SK-N-SH (cell line): ENCODE results near the gene CDC42SE2. TPM values are rescaled to one million over a fixed set of nuclear protein-coding genes. Genes with fewer than 3 reads are reported as not detected.

Experiments used
- CTCF ChIA-PET: fragments of 300-600, 350-600 bp; formaldehyde crosslinking; extraction: SDS; loops from one replicate; lab custom pipeline; 2021; lab: Yijun Ruan, JAX
- POLR2A ChIA-PET: fragments of 350-600 bp; sonication (Branson Sonifier 250); formaldehyde crosslinking; extraction: SDS; loops from one replicate; lab custom pipeline; 2020; ENCODE audit warnings: antibody characterized with exemption, inconsistent platforms; lab: Yijun Ruan, JAX
- DNase-seq: peaks from one replicate; pipeline ENCODE4 v3.0.0; 2012
- H2AFZ ChIP-seq: fragments of 200-600 bp; sonication (generic); 2 replicates; pipeline ENCODE4 v1.8.1; 2016; ENCODE audit warnings: antibody characterized with exemption, mild to moderate bottlenecking, low read depth
- H3F3A ChIP-seq: fragments of 200-600 bp; sonication (generic); replicated peaks from 2 replicates; pipeline ENCODE3; 2016; ENCODE audit warnings: antibody characterized with exemption, mild to moderate bottlenecking; ENCODE audit not compliant: insufficient read depth
- H3K27ac ChIP-seq, 2 experiments: fragments of 200-500 bp in 1 of 2; fragments of 200-600 bp in 1 of 2; sonication (Bioruptor generic) in 1 of 2; sonication (generic), shearing (Covaris generic) in 1 of 2; 2 replicates each; pipeline versions ENCODE4 v1.5.1 to v1.6.1; 2014 to 2016; ENCODE audit warnings: low read depth in 2 of 2, inconsistent platforms in 1 of 2, low read length in 1 of 2, mild to moderate bottlenecking in 1 of 2, mixed read lengths in 1 of 2
- H3K27me3 ChIP-seq: fragments of 200-600 bp; sonication (generic), shearing (Covaris generic); 2 replicates; pipeline ENCODE4 v1.6.1; 2016; ENCODE audit warnings: mixed run types; ENCODE audit not compliant: insufficient read depth
- H3K36me3 ChIP-seq, 2 experiments: fragments of 200-500 bp in 1 of 2; fragments of 200-600 bp in 1 of 2; sonication (Bioruptor generic) in 1 of 2; sonication (generic) in 1 of 2; replicated peaks in 1 of 2; 2 replicates each; pipeline versions ENCODE3 to v1.5.1; 2014 to 2016; ENCODE audit warnings: low read length in 1 of 2, mild to moderate bottlenecking in 1 of 2; ENCODE audit not compliant: insufficient read depth in 2 of 2, control insufficient read depth in 1 of 2
- H3K4me1 ChIP-seq, 2 experiments: fragments of 200-500 bp in 1 of 2; fragments of 200-600 bp in 1 of 2; sonication (Bioruptor generic) in 1 of 2; sonication (generic), shearing (Covaris generic) in 1 of 2; 2 replicates each; pipeline versions ENCODE4 v1.5.1 to v1.6.1; 2014 to 2016; ENCODE audit warnings: low read depth in 1 of 2, low read length in 1 of 2, mixed run types in 1 of 2; ENCODE audit not compliant: insufficient read depth in 2 of 2, control insufficient read depth in 1 of 2
- H3K4me2 ChIP-seq: fragments of 200-600 bp; sonication (generic), shearing (Covaris generic); 2 replicates; pipeline ENCODE4 v1.6.1; 2017; ENCODE audit warnings: mixed run types
- H3K4me3 ChIP-seq, 2 experiments: fragments of 200-500 bp in 1 of 2; fragments of 200-600 bp in 1 of 2; sonication (Bioruptor generic) in 1 of 2; sonication (generic), shearing (Covaris generic) in 1 of 2; 2 replicates each; pipeline versions ENCODE4 v1.5.1 to v1.8.1; 2014 to 2016; ENCODE audit warnings: low read depth in 2 of 2, inconsistent platforms in 1 of 2, low read length in 1 of 2, mild to moderate bottlenecking in 1 of 2, mixed read lengths in 1 of 2, moderate library complexity in 1 of 2
- H3K79me2 ChIP-seq: fragments of 200-600 bp; sonication (generic); 2 replicates; pipeline ENCODE4 v1.8.1; 2017; ENCODE audit warnings: mild to moderate bottlenecking; ENCODE audit not compliant: insufficient read depth
- H3K9ac ChIP-seq: fragments of 200-600 bp; sonication (generic); 2 replicates; pipeline ENCODE4 v1.6.1; 2017; ENCODE audit warnings: mixed run types
- H3K9me2 ChIP-seq: fragments of 200-600 bp; sonication (generic); 2 replicates; pipeline ENCODE4 v1.6.1; 2017; ENCODE audit warnings: mixed run types
- H3K9me3 ChIP-seq: fragments of 200-600 bp; sonication (generic); 2 replicates; pipeline ENCODE4 v1.6.1; 2017; ENCODE audit warnings: mixed run types, mild to moderate bottlenecking, moderate library complexity
- H4K20me1 ChIP-seq: fragments of 200-600 bp; sonication (generic); 2 replicates; pipeline ENCODE4 v1.6.1; 2017; ENCODE audit warnings: mild to moderate bottlenecking, mixed run types; ENCODE audit not compliant: insufficient read depth
- ELF1 ChIP-seq: IDR thresholded peaks from 2 replicates; pipeline ENCODE4 v1.4.0; 2012
- EP300 ChIP-seq, 2 experiments: IDR thresholded peaks; 2 replicates each; pipeline versions ENCODE4 v1.4.0 to v1.6.1; 2012; ENCODE audit warnings: borderline replicate concordance in 1 of 2, low read depth in 1 of 2, low read length in 1 of 2
- FOSL2 ChIP-seq: IDR thresholded peaks from 2 replicates; pipeline ENCODE4 v1.4.0; 2012; ENCODE audit warnings: low read depth, mild to moderate bottlenecking, moderate library complexity, borderline replicate concordance
- GABPA ChIP-seq: IDR thresholded peaks from 2 replicates; pipeline ENCODE4 v1.4.0; 2012; ENCODE audit warnings: low read depth, mild to moderate bottlenecking
- JUND ChIP-seq: IDR thresholded peaks from 2 replicates; pipeline ENCODE4 v1.4.0; 2012
- MEF2A ChIP-seq: IDR thresholded peaks from 2 replicates; pipeline ENCODE4 v1.4.0; 2012; ENCODE audit warnings: low read depth, borderline replicate concordance
- NFIC ChIP-seq: IDR thresholded peaks from 2 replicates; pipeline ENCODE4 v1.4.0; 2012; ENCODE audit warnings: borderline replicate concordance
- NRF1 ChIP-seq: IDR thresholded peaks from 2 replicates; pipeline ENCODE4 v1.6.1; 2012; ENCODE audit warnings: low read depth, mild to moderate bottlenecking, low read length
- RAD21 ChIP-seq: IDR thresholded peaks from 2 replicates; pipeline ENCODE4 v1.6.1; 2012; ENCODE audit warnings: mild to moderate bottlenecking, low read length
- RCOR1 ChIP-seq: fragments of 150-350 bp; IDR thresholded peaks from 2 replicates; pipeline ENCODE4 v1.6.1; 2017; ENCODE audit warnings: antibody characterized with exemption, low read length
- RFX5 ChIP-seq: IDR thresholded peaks from 2 replicates; pipeline ENCODE4 v1.6.1; 2012; ENCODE audit warnings: mild to moderate bottlenecking, improper control_type of control experiment, low read length
- RXRA ChIP-seq: IDR thresholded peaks from 2 replicates; pipeline ENCODE4 v1.4.0; 2012; ENCODE audit warnings: low read depth, mild to moderate bottlenecking, borderline replicate concordance
- SMC3 ChIP-seq: IDR thresholded peaks from 2 replicates; pipeline ENCODE4 v1.6.1; 2012; ENCODE audit warnings: low read depth, low read length, improper control_type of control experiment
- TAF1 ChIP-seq: IDR thresholded peaks from 2 replicates; pipeline ENCODE4 v1.6.1; 2012; ENCODE audit warnings: low read depth, mild to moderate bottlenecking, low read length, moderate library complexity, borderline replicate concordance
- TCF12 ChIP-seq: IDR thresholded peaks from 2 replicates; pipeline ENCODE4 v1.4.0; 2012
- TEAD4 ChIP-seq: IDR thresholded peaks from 2 replicates; pipeline ENCODE4 v1.4.0; 2012; ENCODE audit warnings: mild to moderate bottlenecking, borderline replicate concordance; ENCODE audit not compliant: insufficient read depth
- USF1 ChIP-seq: IDR thresholded peaks from 2 replicates; pipeline ENCODE4 v1.4.0; 2012; ENCODE audit warnings: low read depth, borderline replicate concordance
- YY1 ChIP-seq: IDR thresholded peaks from 2 replicates; pipeline ENCODE4 v1.4.0; 2012; ENCODE audit warnings: low read depth, mild to moderate bottlenecking
- ZBTB33 ChIP-seq: IDR thresholded peaks from 2 replicates; pipeline ENCODE4 v1.4.0; 2012; ENCODE audit warnings: low read depth, borderline replicate concordance
- WGBS: methylation state at CpG from one replicate; pipeline ENCODE4 v1.1.6; 2017; ENCODE audit warnings: low lambda C conversion rate; 5-methylcytosine and 5-hydroxymethylcytosine counted together
- polyA plus RNA-seq, 3 experiments: library from polyadenylated mRNA; depleted of rRNA; stranded (reverse); fragments of >200 nt; gene quantifications; 2 replicates each; pipeline ENCODE4 v1.2.3, GENCODE V29; 2012
- TF ChIP-seq, protein P1 (sequence below): fragments of 150-350 bp; IDR thresholded peaks from 2 replicates; pipeline ENCODE4 v1.6.1; 2017; ENCODE audit warnings: antibody characterized with exemption, low read length, low read depth, borderline replicate concordance
- TF ChIP-seq, protein P2 (sequence below): fragments of 150-350 bp; IDR thresholded peaks from 2 replicates; pipeline ENCODE4 v1.6.1; 2016; ENCODE audit warnings: mild to moderate bottlenecking, low read depth, low read length
- TF ChIP-seq, protein P3 (sequence below): IDR thresholded peaks from 2 replicates; pipeline ENCODE4; 2012
- TF ChIP-seq, protein P4 (sequence below): IDR thresholded peaks from 2 replicates; pipeline ENCODE4 v1.4.0; 2012; ENCODE audit warnings: low read depth

Gene CDC42SE2
- polyA plus RNA-seq, 1 of the 3 experiments (the other 2 are of a cell fraction) = 8.6 TPM

- CTCF ChIA-PET = no interaction called here
- no peaks in the 10 kb centered on the region for H3K9me2 ChIP-seq
- WGBS = 89% methylated on average over 3 of the region's 3 CpGs
- no peak for TF ChIP-seq RFX5
- TF ChIP-seq FOSL2 = no peak
- TF ChIP-seq USF1 = no peak
- no peak for TF ChIP-seq YY1
- no peak for TF ChIP-seq NRF1
- H3K79me2 ChIP-seq = no peaks in the 10 kb centered on the region
- no peak for DNase-seq
- H3K9me3 ChIP-seq = peaks cover 16% of the 10 kb centered on the region
- POLR2A ChIA-PET = no interaction called here
- H3K4me2 ChIP-seq = no peak overlapping the region
- H3K4me3 ChIP-seq = no peak overlapping the region
- H3K4me1 ChIP-seq = no peaks in the 10 kb centered on the region
- peaks cover 5% of the 10 kb centered on the region for H3F3A ChIP-seq
- no peak overlapping the region for H3K9ac ChIP-seq
- H3K27me3 ChIP-seq = no peaks in the 10 kb centered on the region
- H4K20me1 ChIP-seq = no peaks in the 10 kb centered on the region
- H3K36me3 ChIP-seq = peaks cover 11 to 54% of the 10 kb centered on the region in 2 experiments
- H3K27ac ChIP-seq = no peak overlapping the region
- H2AFZ ChIP-seq = no peak overlapping the region
These were observed 136.7 kb downstream of the CDC42SE2 start for GRCh38 chr5:131400585-131400984.

DNA sequence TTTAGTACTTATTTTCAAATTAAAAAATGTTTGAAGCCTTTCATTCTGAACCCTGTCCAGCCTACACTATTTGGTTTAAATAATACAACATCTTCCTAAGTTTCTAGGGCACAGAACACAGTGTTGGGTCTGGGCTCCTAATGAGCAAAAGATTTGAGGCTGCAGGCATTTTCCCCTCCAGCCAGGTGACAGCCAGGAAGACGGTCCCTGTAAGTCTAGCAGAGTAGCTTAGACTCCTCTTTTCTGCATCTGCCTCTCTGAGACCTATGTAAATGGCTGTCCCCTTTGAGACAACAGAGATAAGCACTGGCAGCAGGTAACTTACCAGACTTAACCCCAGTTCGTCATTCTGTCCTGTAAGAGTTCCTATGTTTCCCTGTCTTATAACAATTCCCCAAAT, 141.8 kb downstream of the CDC42SE2 start:
- ChIA-PET POLR2A (no interaction called here), CTCF (interaction anchor here (0.9 to 1.1 kb wide), 2 partner anchors 10 to 17 kb away, joined by 3 read pairs; no protein-coding TSS in a partner anchor)
- Histone ChIP-seq H3K27me3 (no peaks in the 10 kb centered on the region), H3K9me3 (peaks cover 16% of the 10 kb centered on the region), H3K36me3 (peaks cover 8 to 27% of the 10 kb centered on the region in 2 experiments), H3F3A (no peaks in the 10 kb centered on the region), H4K20me1 (no peaks in the 10 kb centered on the region), H3K27ac (no peak overlapping the region), H3K9ac (no peak overlapping the region), H3K4me3 (no peak overlapping the region), H3K4me2 (no peak overlapping the region), H3K4me1 (no peaks in the 10 kb centered on the region), H3K79me2 (no peaks in the 10 kb centered on the region), H3K9me2 (no peaks in the 10 kb centered on the region), H2AFZ (no peak overlapping the region)
- WGBS = 97% methylated on average over 2 of the region's 2 CpGs
- TF ChIP-seq NFIC = no peak
- no peak for TF ChIP-seq ZBTB33
- TF ChIP-seq SMC3 = no peak
- no peak for TF ChIP-seq MEF2A
- TF ChIP-seq GABPA = no peak
- TF ChIP-seq, protein P1, sequence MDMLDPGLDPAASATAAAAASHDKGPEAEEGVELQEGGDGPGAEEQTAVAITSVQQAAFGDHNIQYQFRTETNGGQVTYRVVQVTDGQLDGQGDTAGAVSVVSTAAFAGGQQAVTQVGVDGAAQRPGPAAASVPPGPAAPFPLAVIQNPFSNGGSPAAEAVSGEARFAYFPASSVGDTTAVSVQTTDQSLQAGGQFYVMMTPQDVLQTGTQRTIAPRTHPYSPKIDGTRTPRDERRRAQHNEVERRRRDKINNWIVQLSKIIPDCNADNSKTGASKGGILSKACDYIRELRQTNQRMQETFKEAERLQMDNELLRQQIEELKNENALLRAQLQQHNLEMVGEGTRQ = no peak
- TF ChIP-seq, protein P2, sequence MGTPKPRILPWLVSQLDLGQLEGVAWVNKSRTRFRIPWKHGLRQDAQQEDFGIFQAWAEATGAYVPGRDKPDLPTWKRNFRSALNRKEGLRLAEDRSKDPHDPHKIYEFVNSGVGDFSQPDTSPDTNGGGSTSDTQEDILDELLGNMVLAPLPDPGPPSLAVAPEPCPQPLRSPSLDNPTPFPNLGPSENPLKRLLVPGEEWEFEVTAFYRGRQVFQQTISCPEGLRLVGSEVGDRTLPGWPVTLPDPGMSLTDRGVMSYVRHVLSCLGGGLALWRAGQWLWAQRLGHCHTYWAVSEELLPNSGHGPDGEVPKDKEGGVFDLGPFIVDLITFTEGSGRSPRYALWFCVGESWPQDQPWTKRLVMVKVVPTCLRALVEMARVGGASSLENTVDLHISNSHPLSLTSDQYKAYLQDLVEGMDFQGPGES = no peak
- TF ChIP-seq, protein P3, sequence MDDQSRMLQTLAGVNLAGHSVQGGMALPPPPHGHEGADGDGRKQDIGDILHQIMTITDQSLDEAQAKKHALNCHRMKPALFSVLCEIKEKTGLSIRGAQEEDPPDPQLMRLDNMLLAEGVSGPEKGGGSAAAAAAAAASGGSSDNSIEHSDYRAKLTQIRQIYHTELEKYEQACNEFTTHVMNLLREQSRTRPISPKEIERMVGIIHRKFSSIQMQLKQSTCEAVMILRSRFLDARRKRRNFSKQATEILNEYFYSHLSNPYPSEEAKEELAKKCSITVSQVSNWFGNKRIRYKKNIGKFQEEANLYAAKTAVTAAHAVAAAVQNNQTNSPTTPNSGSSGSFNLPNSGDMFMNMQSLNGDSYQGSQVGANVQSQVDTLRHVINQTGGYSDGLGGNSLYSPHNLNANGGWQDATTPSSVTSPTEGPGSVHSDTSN = no peak
- no peak for TF ChIP-seq RXRA
- no peak for TF ChIP-seq EP300 (IDR thresholded peaks at IDR 0.05; ENCODE audit: borderline replicate concordance in 1 of 2, low read depth in 1 of 2, low read length in 1 of 2)
- TF ChIP-seq ELF1 = no peak
- no peak for TF ChIP-seq TAF1
- no peak for TF ChIP-seq TCF12
- TF ChIP-seq JUND = no peak
- TF ChIP-seq RCOR1 = no peak
- no peak for TF ChIP-seq TEAD4
- TF ChIP-seq, protein P4, sequence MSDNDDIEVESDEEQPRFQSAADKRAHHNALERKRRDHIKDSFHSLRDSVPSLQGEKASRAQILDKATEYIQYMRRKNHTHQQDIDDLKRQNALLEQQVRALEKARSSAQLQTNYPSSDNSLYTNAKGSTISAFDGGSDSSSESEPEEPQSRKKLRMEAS = no peak
- no peak for TF ChIP-seq FOSL2
- no peak for TF ChIP-seq RAD21
- DNase-seq = no peak
